ENCODE results near the gene FBXO2.

DNA sequence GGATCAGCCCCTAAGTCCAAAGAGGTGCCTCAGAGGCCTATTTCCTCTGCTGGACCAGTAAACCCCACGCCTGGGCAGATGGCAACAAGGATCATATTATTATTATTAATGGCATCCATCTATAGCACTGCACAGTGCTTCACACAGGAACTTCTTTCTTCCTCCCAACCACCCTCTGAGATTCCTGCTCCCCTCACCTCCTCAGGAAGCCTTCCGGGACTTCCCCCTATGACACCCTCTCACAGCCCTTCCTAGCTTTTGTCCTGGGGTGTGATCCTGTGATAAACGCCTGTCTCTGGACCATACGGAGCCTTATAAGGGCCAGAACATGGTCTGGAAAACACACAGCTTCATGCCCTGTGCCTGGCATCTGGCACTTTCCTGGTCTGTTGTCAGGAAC lies 3.2 kb downstream of the FBXO2 start:
- TF ChIP-seq, protein P1, sequence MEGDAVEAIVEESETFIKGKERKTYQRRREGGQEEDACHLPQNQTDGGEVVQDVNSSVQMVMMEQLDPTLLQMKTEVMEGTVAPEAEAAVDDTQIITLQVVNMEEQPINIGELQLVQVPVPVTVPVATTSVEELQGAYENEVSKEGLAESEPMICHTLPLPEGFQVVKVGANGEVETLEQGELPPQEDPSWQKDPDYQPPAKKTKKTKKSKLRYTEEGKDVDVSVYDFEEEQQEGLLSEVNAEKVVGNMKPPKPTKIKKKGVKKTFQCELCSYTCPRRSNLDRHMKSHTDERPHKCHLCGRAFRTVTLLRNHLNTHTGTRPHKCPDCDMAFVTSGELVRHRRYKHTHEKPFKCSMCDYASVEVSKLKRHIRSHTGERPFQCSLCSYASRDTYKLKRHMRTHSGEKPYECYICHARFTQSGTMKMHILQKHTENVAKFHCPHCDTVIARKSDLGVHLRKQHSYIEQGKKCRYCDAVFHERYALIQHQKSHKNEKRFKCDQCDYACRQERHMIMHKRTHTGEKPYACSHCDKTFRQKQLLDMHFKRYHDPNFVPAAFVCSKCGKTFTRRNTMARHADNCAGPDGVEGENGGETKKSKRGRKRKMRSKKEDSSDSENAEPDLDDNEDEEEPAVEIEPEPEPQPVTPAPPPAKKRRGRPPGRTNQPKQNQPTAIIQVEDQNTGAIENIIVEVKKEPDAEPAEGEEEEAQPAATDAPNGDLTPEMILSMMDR (IDR thresholded peaks at IDR 0.05) = no peak
- no peak for TF ChIP-seq POLR2A (IDR thresholded peaks at IDR 0.05)
